ENCODE measurements around the gene NPLOC4.

DNA sequence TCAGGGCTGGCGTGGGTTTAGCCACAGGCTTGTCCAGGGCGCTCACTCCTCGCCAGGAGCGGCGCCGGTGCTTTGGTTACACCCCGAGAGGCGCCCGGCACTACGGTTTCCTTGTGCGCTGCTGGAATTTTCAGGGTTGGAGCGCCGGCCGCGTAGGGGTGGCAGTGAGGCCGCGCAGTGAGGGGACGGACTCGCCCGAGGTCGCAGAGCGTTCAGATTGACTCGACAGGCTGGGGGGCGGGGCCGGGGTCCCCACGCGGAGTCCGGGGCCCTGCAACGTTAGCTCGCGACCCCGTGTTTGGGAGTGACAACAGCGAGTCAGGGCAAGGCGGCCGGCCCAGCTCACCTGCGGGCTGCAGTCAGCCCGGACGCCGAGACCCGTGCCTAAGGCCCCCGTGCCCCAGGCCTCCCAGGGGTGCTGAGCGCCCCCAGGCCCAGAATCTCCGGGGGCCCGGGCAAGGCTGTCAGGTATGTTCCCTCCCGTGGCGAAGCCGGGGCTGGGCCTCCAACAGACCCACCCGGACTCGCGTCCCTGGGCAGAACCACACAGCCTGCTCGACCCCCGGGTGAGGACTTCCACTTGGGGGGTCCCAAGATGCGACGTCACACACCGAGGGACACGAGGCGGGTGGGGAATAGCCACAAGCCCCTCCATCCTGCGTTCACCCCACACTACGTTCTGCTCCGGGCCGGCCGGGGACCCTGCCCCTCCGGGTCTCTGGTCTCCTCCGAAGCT is 123.0 kb downstream of the NPLOC4 start:
- TF ChIP-seq, protein P1, sequence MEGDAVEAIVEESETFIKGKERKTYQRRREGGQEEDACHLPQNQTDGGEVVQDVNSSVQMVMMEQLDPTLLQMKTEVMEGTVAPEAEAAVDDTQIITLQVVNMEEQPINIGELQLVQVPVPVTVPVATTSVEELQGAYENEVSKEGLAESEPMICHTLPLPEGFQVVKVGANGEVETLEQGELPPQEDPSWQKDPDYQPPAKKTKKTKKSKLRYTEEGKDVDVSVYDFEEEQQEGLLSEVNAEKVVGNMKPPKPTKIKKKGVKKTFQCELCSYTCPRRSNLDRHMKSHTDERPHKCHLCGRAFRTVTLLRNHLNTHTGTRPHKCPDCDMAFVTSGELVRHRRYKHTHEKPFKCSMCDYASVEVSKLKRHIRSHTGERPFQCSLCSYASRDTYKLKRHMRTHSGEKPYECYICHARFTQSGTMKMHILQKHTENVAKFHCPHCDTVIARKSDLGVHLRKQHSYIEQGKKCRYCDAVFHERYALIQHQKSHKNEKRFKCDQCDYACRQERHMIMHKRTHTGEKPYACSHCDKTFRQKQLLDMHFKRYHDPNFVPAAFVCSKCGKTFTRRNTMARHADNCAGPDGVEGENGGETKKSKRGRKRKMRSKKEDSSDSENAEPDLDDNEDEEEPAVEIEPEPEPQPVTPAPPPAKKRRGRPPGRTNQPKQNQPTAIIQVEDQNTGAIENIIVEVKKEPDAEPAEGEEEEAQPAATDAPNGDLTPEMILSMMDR (conservative IDR thresholded peaks at IDR 0.05) = no peak
- no peak for TF ChIP-seq EZH2 (IDR thresholded peaks at IDR 0.05; ENCODE audit: low read depth)
